H1 (cell line): ENCODE results near the gene LDLRAD3. TPM values are rescaled to one million over a fixed set of nuclear protein-coding genes. Genes with fewer than 3 reads are reported as not detected.

ENCODE experiments used
- BRCA1 ChIP-seq: IDR thresholded peaks from 2 replicates; pipeline ENCODE4 v1.6.1; 2012; ENCODE audit warnings: low read depth, low read length, improper control_type of control experiment
- CHD7 ChIP-seq: fragments of 300-600 bp; sonication (generic); IDR thresholded peaks from 2 replicates; pipeline ENCODE4 v1.7.1; 2012; ENCODE audit warnings: low read length, moderate library complexity, mild to moderate bottlenecking, inconsistent platforms; ENCODE audit not compliant: insufficient replicate concordance
- CTBP2 ChIP-seq: IDR thresholded peaks from 2 replicates; pipeline ENCODE4 v1.7.0; 2011; ENCODE audit warnings: borderline replicate concordance, mild to moderate bottlenecking, moderate library complexity, mixed read lengths, low read length; ENCODE audit not compliant: insufficient read depth, insufficient read length
- E2F6 ChIP-seq: IDR thresholded peaks from 2 replicates; pipeline ENCODE4 v1.6.1; 2012; ENCODE audit warnings: inconsistent platforms
- RNF2 ChIP-seq: fragments of 200-900, 300-1000 bp; sonication (generic); IDR thresholded peaks from 2 replicates; pipeline ENCODE4 v1.7.1; 2016; ENCODE audit warnings: borderline replicate concordance, low read depth, mild to moderate bottlenecking, antibody characterized with exemption, low read length; ENCODE audit not compliant: poor library complexity, severe bottlenecking; ENCODE audit errors: missing control alignments
- SP4 ChIP-seq: IDR thresholded peaks from 2 replicates; pipeline ENCODE4 v1.6.1; 2012; ENCODE audit warnings: low read length, inconsistent platforms
- TEAD4 ChIP-seq: IDR thresholded peaks from 2 replicates; pipeline ENCODE4 v1.6.1; 2012; ENCODE audit warnings: low read depth, low read length, inconsistent platforms, mixed read lengths
- ZNF274 ChIP-seq: IDR thresholded peaks from 2 replicates; pipeline ENCODE4 v1.7.0; 2012; ENCODE audit warnings: low read length, borderline replicate concordance; ENCODE audit errors: extremely low read depth
- polyA plus RNA-seq, 7 experiments: library from polyadenylated mRNA; depleted of rRNA in 3 of 7; stranded (reverse) in 5 of 7; unstranded in 2 of 7; fragments of >200 nt in 5 of 7; fragments of 200-250 nt in 2 of 7; gene quantifications; 1 replicate in 5 of 7; 2 replicates in 1 of 7; 4 replicates in 1 of 7; pipeline versions ENCODE4 v1.2.1 to v1.2.3, GENCODE V29; 2011 to 2013; ENCODE audit warnings: missing spikeins in 2 of 7, mixed read lengths in 2 of 7
- total RNA-seq: library from RNA; stranded (reverse); fragmentation: NEBNext Ultra II Directional; extraction: Animal tissue kit (Norgen Biotek cat#: 25700); gene quantifications from 2 replicates; pipeline ENCODE4 v1.2.1, GENCODE V29; 2021

LDLRAD3 gene
- total and polyA plus RNA-seq, 2 of the 8 experiments (the other 6 are each of a cell fraction or from before 2014, with no cell fraction given), result 18.6 to 22.8 TPM

- TF ChIP-seq CHD7 (no peak), ZNF274 (no peak), CTBP2 (no peak), RNF2 (no peak), E2F6 (no peak), TEAD4 (no peak), SP4 (no peak), BRCA1 (no peak)
These were observed 202.6 kb downstream of the LDLRAD3 start (continued) for GRCh38 chr11:36146437-36146836.
